ENCODE results near the gene PRSS56.

PRSS56 gene

GRCh38 chr2:232543928-232544631 is 23.9 kb downstream of the PRSS56 start:
- TF ChIP-seq CTCF (IDR thresholded peaks at IDR 0.05) = no peak
- H3K9me3 ChIP-seq = no peaks in the 10 kb centered on the region
- H3K27me3 ChIP-seq = peaks cover 22% of the 10 kb centered on the region
- H3K36me3 ChIP-seq = no peaks in the 10 kb centered on the region
- H3K4me3 ChIP-seq (ENCODE audit: low read depth in 1 of 2, low read length in 1 of 2) = no peak overlapping the region
- H3K4me1 ChIP-seq (ENCODE audit: control insufficient read depth in 1 of 2, insufficient read depth in 1 of 2, low read depth in 1 of 2, low read length in 1 of 2) = peaks cover 0 to 3% of the 10 kb centered on the region in 2 experiments
- no peak overlapping the region for H3K27ac ChIP-seq

GRCh38 chr2:232544674-232545073 is 24.5 kb downstream of the PRSS56 start:
- H3K4me1 ChIP-seq (ENCODE audit: control insufficient read depth in 1 of 2, insufficient read depth in 1 of 2, low read depth in 1 of 2, low read length in 1 of 2) = peaks cover 2 to 5% of the 10 kb centered on the region in 2 experiments
- TF ChIP-seq CTCF (IDR thresholded peaks at IDR 0.05) = no peak
- no peak overlapping the region for H3K4me3 ChIP-seq (ENCODE audit: low read depth in 1 of 2, low read length in 1 of 2)
- no peak overlapping the region for H3K27ac ChIP-seq
- H3K36me3 ChIP-seq = no peaks in the 10 kb centered on the region
- no peaks in the 10 kb centered on the region for H3K9me3 ChIP-seq
- H3K27me3 ChIP-seq = peaks cover 18% of the 10 kb centered on the region

- H3K4me1 ChIP-seq (ENCODE audit: control insufficient read depth in 1 of 2, insufficient read depth in 1 of 2, low read depth in 1 of 2, low read length in 1 of 2) = peaks cover 6 to 8% of the 10 kb centered on the region in 2 experiments
- H3K36me3 ChIP-seq = no peaks in the 10 kb centered on the region
- H3K9me3 ChIP-seq = no peaks in the 10 kb centered on the region
- H3K27ac ChIP-seq = no peak overlapping the region
- TF ChIP-seq CTCF (IDR thresholded peaks at IDR 0.05) = no peak
- no peak overlapping the region for H3K4me3 ChIP-seq (ENCODE audit: low read depth in 1 of 2, low read length in 1 of 2)
- peaks cover 10% of the 10 kb centered on the region for H3K27me3 ChIP-seq
Observed at GRCh38 chr2:232545511-232546375, 25.6 kb downstream of the PRSS56 start.

- H3K36me3 ChIP-seq = peaks cover 4% of the 10 kb centered on the region
- H3K4me1 ChIP-seq (ENCODE audit: control insufficient read depth in 1 of 2, insufficient read depth in 1 of 2, low read depth in 1 of 2, low read length in 1 of 2) = peaks cover 18 to 20% of the 10 kb centered on the region in 2 experiments
Observed at GRCh38 chr2:232547991-232548390, 27.8 kb downstream of the PRSS56 start.

More at GRCh38 chr2:232547991-232548390, 27.8 kb downstream of the PRSS56 start:
- Histone ChIP-seq H3K27me3 (no peaks in the 10 kb centered on the region), H3K27ac (no peak overlapping the region), H3K9me3 (no peaks in the 10 kb centered on the region), H3K4me3 (ENCODE audit: low read depth in 1 of 2, low read length in 1 of 2) (no peak overlapping the region)
- TF ChIP-seq CTCF (IDR thresholded peaks at IDR 0.05) = no peak
